ENCODE measurements around the gene ARID3C. TPM values are rescaled to one million over a fixed set of nuclear protein-coding genes. Genes with fewer than 3 reads are reported as not detected.

Gene ARID3C
- total RNA-seq, 1 donor from 2014 or later = not detected

DNA sequence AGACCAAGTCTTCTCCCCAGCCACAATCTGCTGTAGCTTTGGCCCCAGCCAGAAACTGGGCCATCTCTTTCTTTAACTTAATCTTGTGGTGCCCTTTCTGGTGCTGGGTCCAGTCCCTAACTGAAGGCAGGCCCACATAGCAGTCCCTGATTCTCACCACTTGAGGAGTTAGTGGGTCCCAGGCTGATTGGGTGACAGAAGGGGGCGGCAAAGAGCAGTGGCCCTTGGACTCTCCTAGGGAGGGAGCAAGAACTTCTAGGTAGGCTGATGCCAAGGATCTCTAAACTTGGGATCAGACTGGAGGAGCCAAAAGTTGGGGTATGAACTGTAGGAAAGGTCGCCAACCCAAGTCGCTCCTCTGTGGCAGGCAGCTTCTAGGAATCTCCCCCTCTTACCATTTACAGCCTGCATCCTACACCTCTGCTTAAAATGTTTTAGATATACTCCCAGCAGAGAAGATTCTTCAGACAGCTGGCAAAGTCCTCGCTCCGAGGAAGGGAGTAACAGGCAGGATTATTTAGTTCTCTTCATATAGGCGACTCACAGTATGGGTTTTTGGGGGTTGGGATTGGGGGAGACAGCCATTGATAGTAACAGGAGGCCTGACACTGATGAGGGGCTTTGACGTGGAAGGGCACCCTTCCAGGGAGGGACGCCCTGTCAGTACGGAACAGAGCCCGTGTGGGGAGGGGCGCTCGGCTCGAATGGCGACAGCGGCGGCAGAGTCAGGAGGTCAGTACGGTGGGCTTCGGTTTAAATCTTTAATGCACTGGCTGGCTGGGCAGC is 35.6 kb upstream of the ARID3C start:
- Histone ChIP-seq H3K27ac (ENCODE audit: low read depth, low read length) (peak overlapping the region; percentile 72), H3K4me1 (ENCODE audit: control insufficient read depth in 3 of 3, insufficient read depth in 3 of 3, low read length in 3 of 3) (peaks cover 7 to 25% (median 17%) of the 10 kb centered on the region in 3 donors), H3K27me3 (ENCODE audit: control insufficient read depth in 3 of 3, insufficient read depth in 3 of 3, low read length in 3 of 3) (no peaks in the 10 kb centered on the region), H3K9me3 (ENCODE audit: control insufficient read depth in 3 of 3, low read length in 3 of 3) (no peaks in the 10 kb centered on the region), H3K9ac (ENCODE audit: low read depth in 1 of 3, low read length in 3 of 3) (peak overlapping the region; percentile 34 to 76 (median 60)), H3K4me3 (ENCODE audit: low read length in 3 of 3) (peak overlapping the region; percentile 65 to 91 (median 89)), H3K36me3 (ENCODE audit: control insufficient read depth in 3 of 3, insufficient read depth in 3 of 3, low read length in 3 of 3) (peaks cover 18 to 35% (median 20%) of the 10 kb centered on the region in 3 donors)

DNA sequence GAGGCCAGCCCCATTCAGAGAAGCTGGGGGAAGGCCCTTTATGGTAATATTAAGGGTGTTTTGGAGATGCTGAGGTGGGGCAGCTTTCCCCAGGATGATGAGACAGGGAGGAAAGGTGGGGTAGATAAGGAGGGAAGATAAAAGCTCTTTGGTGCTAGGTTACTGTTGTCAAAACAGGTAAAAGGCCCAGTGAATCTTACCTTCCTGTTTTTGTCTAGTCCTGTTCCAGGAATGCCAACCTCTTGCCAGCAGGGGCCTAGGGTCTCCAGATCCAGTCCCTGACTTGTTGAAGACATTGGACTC is 34.4 kb upstream of the ARID3C start:
- peaks cover 7 to 25% (median 17%) of the 10 kb centered on the region in 3 donors for H3K4me1 ChIP-seq (ENCODE audit: control insufficient read depth in 3 of 3, insufficient read depth in 3 of 3, low read length in 3 of 3)
- H3K27ac ChIP-seq (ENCODE audit: low read depth, low read length) = no peak overlapping the region
- H3K36me3 ChIP-seq (ENCODE audit: control insufficient read depth in 3 of 3, insufficient read depth in 3 of 3, low read length in 3 of 3) = peaks cover 18 to 33% (median 21%) of the 10 kb centered on the region in 3 donors
- H3K9ac ChIP-seq (ENCODE audit: low read depth in 1 of 3, low read length in 3 of 3) = no peak overlapping the region
- H3K27me3 ChIP-seq (ENCODE audit: control insufficient read depth in 3 of 3, insufficient read depth in 3 of 3, low read length in 3 of 3) = no peaks in the 10 kb centered on the region
- no peaks in the 10 kb centered on the region for H3K9me3 ChIP-seq (ENCODE audit: control insufficient read depth in 3 of 3, low read length in 3 of 3)
- no peak overlapping the region for H3K4me3 ChIP-seq (ENCODE audit: low read length in 3 of 3)

DNA sequence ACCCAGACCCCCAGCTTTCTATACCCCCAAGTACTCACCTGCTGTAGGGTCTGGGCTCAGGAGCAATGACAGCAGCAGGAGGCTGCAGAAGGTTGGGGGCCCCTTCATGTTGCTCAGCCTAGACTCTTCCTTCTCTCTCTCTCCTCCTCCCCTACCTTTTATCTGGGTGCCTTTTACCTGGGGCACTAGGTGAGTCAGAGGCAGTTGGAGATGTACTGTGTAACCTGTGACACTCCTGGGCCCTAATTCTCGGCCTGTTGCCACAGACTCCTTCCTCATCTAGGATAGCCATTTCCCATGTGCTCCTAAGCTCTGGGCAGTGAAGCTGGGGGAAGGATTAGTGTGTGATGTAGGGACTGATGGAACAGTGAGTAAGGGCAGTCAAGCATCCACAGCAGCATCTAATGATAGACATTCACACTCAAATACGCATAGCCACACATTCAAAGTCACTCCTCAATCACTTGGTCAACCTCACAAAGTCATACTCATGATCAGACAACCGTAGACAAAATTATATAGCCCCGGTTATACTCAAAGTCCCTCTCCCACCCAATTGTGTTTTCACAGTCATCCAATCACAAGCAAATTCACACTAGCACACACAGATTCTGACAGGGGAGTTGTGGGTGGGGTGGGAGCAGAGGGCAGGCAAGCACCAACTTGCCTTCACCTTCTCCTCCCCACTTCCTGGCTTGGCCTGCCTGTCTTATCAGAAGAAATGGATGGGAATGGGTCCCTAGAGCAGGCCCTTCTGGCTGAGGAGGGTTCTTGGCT is 33.8 kb upstream of the ARID3C start, which contains the start of gene CCL27:
TSS of gene CCL27 (minus strand) at position 132 of the 777 bp plus-strand sequence. CDS start at position 108, 24 bp downstream.
- Histone ChIP-seq H3K4me3 (ENCODE audit: low read length in 3 of 3) (no peak within 1 kb of the TSS), H3K36me3 (ENCODE audit: control insufficient read depth in 3 of 3, insufficient read depth in 3 of 3, low read length in 3 of 3) (peaks cover 18 to 35% (median 22%) of the 10 kb centered on the region in 3 donors), H3K27me3 (ENCODE audit: control insufficient read depth in 3 of 3, insufficient read depth in 3 of 3, low read length in 3 of 3) (no peaks in the 10 kb centered on the region), H3K27ac (ENCODE audit: low read depth, low read length) (no peak within 1 kb of the TSS), H3K4me1 (ENCODE audit: control insufficient read depth in 3 of 3, insufficient read depth in 3 of 3, low read length in 3 of 3) (peaks cover 7 to 25% (median 17%) of the 10 kb centered on the region in 3 donors), H3K9ac (ENCODE audit: low read depth in 1 of 3, low read length in 3 of 3) (no peak within 1 kb of the TSS), H3K9me3 (ENCODE audit: control insufficient read depth in 3 of 3, low read length in 3 of 3) (no peaks in the 10 kb centered on the region)

DNA sequence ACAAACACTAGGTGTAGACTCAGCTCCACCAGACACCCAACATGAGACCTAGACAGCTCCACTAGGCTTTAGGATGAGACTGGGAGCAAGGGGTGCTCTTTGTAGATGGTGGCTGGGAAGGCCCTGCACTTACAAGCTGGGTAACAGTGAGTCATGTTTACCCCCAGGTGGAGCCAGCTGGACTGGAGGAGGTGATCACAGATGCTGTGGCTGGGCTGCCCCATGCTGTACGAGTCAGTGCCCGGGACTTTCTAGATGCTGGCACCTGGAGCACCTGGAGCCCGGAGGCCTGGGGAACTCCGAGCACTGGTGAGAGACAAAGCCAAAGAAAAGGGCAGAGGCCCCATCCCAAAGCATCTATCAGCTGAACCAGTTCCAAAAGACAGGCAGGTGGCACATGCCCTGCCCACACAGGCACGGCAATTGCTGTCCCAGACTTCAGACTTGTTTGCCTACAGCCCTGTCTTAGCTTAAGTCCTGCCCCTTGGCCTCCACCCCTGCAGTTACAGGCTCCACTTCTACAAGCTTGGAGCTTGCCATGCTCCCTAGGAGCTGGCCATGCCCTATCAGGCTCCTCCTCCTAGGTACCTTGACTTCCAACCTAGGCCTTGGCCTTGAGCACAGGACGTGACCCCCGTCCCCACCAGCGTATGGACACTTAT is 30.9 kb upstream of the ARID3C start:
- Histone ChIP-seq H3K27ac (ENCODE audit: low read depth, low read length) (no peak overlapping the region), H3K9me3 (ENCODE audit: control insufficient read depth in 3 of 3, low read length in 3 of 3) (no peaks in the 10 kb centered on the region), H3K36me3 (ENCODE audit: control insufficient read depth in 3 of 3, insufficient read depth in 3 of 3, low read length in 3 of 3) (peaks cover 18 to 44% (median 27%) of the 10 kb centered on the region in 3 donors), H3K27me3 (ENCODE audit: control insufficient read depth in 3 of 3, insufficient read depth in 3 of 3, low read length in 3 of 3) (no peaks in the 10 kb centered on the region), H3K4me1 (ENCODE audit: control insufficient read depth in 3 of 3, insufficient read depth in 3 of 3, low read length in 3 of 3) (peaks cover 11 to 16% (median 16%) of the 10 kb centered on the region in 3 donors), H3K4me3 (ENCODE audit: low read length in 3 of 3) (no peak overlapping the region), H3K9ac (ENCODE audit: low read depth in 1 of 3, low read length in 3 of 3) (no peak overlapping the region)

DNA sequence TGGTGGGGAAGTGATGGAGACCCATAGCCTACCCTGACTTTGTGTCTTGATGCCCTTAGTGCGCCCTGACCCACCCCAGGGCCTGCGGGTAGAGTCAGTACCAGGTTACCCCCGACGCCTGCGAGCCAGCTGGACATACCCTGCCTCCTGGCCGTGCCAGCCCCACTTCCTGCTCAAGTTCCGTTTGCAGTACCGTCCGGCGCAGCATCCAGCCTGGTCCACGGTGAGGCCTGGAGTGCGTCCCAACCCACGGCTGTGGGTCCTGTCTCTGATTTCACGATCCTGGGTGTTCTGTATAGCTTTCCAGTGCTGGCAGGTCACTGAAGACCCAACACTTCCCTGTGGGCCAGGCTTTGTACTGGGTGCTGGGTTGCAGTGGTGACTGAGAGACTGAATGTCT is 29.6 kb upstream of the ARID3C start:
- Histone ChIP-seq H3K36me3 (ENCODE audit: control insufficient read depth in 3 of 3, insufficient read depth in 3 of 3, low read length in 3 of 3) (peaks cover 18 to 44% (median 27%) of the 10 kb centered on the region in 3 donors), H3K4me3 (ENCODE audit: low read length in 3 of 3) (no peak overlapping the region)

DNA sequence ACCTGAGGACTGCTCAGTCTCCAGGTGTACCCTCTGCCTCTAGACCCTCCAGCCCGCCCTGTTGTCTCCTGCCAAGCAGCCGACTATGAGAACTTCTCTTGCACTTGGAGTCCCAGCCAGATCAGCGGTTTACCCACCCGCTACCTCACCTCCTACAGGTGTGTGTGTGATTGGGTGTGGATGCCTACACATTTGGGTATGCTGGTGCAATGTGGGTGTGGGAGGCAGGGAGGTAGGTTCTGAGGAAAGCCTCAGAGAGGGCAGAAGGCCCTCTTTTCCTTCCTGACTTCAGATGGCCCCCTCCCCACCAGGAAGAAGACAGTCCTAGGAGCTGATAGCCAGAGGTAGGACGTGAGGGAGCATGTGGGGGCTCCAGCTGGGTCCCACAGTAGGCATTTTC is 28.1 kb upstream of the ARID3C start:
- no peak overlapping the region for H3K9ac ChIP-seq (ENCODE audit: low read depth in 1 of 3, low read length in 3 of 3)
- H3K9me3 ChIP-seq (ENCODE audit: control insufficient read depth in 3 of 3, low read length in 3 of 3) = no peaks in the 10 kb centered on the region
- no peak overlapping the region for H3K4me3 ChIP-seq (ENCODE audit: low read length in 3 of 3)
- H3K27ac ChIP-seq (ENCODE audit: low read depth, low read length) = no peak overlapping the region
- H3K4me1 ChIP-seq (ENCODE audit: control insufficient read depth in 3 of 3, insufficient read depth in 3 of 3, low read length in 3 of 3) = peaks cover 30 to 37% (median 36%) of the 10 kb centered on the region in 3 donors
- H3K27me3 ChIP-seq (ENCODE audit: control insufficient read depth in 3 of 3, insufficient read depth in 3 of 3, low read length in 3 of 3) = no peaks in the 10 kb centered on the region
- H3K36me3 ChIP-seq (ENCODE audit: control insufficient read depth in 3 of 3, insufficient read depth in 3 of 3, low read length in 3 of 3) = peaks cover 18 to 40% (median 27%) of the 10 kb centered on the region in 3 donors

More for the DNA sequence above, 29.6 kb upstream of the ARID3C start:
- Histone ChIP-seq H3K27me3 (ENCODE audit: control insufficient read depth in 3 of 3, insufficient read depth in 3 of 3, low read length in 3 of 3) (no peaks in the 10 kb centered on the region), H3K9ac (ENCODE audit: low read depth in 1 of 3, low read length in 3 of 3) (no peak overlapping the region), H3K4me1 (ENCODE audit: control insufficient read depth in 3 of 3, insufficient read depth in 3 of 3, low read length in 3 of 3) (peaks cover 18 to 23% (median 22%) of the 10 kb centered on the region in 3 donors), H3K27ac (ENCODE audit: low read depth, low read length) (no peak overlapping the region), H3K9me3 (ENCODE audit: control insufficient read depth in 3 of 3, low read length in 3 of 3) (no peaks in the 10 kb centered on the region)

DNA sequence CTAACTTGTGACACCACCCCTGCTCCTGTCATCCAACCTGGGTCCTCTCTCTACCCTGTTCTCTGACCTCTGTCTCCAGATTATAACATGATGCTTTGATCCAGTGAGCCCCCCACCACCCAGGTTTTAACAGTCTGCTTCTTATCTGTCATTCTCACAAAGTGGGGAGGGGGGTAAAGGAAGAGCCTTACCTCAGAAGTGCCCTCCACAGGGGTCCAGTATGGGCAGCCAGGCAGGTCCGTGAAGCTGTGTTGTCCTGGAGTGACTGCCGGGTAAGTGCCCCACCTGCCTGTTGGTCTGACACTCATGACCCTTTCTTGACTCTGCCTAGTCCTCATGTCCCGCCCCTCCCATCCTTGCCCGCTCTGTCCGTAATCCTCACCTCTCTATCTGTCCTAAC is 26.5 kb upstream of the ARID3C start:
- Histone ChIP-seq H3K4me3 (ENCODE audit: low read length in 3 of 3) (no peak overlapping the region), H3K27ac (ENCODE audit: low read depth, low read length) (no peak overlapping the region), H3K36me3 (ENCODE audit: control insufficient read depth in 3 of 3, insufficient read depth in 3 of 3, low read length in 3 of 3) (peaks cover 7 to 25% (median 23%) of the 10 kb centered on the region in 3 donors), H3K4me1 (ENCODE audit: control insufficient read depth in 3 of 3, insufficient read depth in 3 of 3, low read length in 3 of 3) (peaks cover 38 to 49% (median 47%) of the 10 kb centered on the region in 3 donors), H3K9ac (ENCODE audit: low read depth in 1 of 3, low read length in 3 of 3) (peak overlapping the region in 1 of 3 donors; percentile 33), H3K27me3 (ENCODE audit: control insufficient read depth in 3 of 3, insufficient read depth in 3 of 3, low read length in 3 of 3) (no peaks in the 10 kb centered on the region), H3K9me3 (ENCODE audit: control insufficient read depth in 3 of 3, low read length in 3 of 3) (no peaks in the 10 kb centered on the region)

DNA sequence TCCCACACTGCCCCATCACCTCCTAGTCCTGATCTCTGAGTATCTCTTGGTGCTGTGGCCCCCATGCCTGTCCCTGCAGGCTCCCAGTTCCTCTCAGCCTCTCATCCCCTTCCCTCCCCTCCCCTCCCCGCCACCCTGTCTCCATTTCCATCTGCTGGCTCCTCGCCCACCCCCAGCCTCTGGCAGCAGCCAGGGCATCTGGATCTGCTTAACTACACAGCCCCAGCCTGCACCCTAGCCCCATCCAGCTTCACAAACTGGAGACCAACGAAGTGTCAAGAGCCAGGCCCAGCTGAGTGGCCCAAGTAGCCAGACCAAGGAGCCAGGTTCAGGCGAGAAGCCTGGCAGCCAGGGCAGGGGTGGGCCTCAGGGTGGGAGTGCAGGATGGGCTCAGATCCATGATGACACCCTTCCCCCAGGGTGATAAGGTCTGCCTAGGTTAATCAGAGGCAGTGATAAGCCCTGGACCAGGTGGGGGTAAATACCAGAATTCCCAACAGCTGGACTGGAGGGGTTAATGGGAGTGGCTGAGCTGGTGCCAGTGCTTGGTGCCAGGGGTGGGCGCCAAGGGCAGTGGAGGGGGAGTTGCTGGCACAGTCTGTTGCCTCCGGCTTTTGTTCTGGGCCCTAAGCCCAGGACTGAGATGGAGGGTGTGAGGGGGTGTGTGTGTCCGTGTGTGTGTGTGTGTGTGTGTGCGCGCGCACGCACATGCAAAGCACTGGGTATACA is 25.6 kb upstream of the ARID3C start:
- H3K9me3 ChIP-seq (ENCODE audit: control insufficient read depth in 3 of 3, low read length in 3 of 3) = no peaks in the 10 kb centered on the region
- peaks cover 5 to 23% (median 20%) of the 10 kb centered on the region in 3 donors for H3K36me3 ChIP-seq (ENCODE audit: control insufficient read depth in 3 of 3, insufficient read depth in 3 of 3, low read length in 3 of 3)
- H3K27me3 ChIP-seq (ENCODE audit: control insufficient read depth in 3 of 3, insufficient read depth in 3 of 3, low read length in 3 of 3) = no peaks in the 10 kb centered on the region
- peak overlapping the region; percentile 72 for H3K27ac ChIP-seq (ENCODE audit: low read depth, low read length)
- peak overlapping the region in 2 of 3 donors; percentile 7 to 9 for H3K4me3 ChIP-seq (ENCODE audit: low read length in 3 of 3)
- peaks cover 38 to 49% (median 47%) of the 10 kb centered on the region in 3 donors for H3K4me1 ChIP-seq (ENCODE audit: control insufficient read depth in 3 of 3, insufficient read depth in 3 of 3, low read length in 3 of 3)
- peak overlapping the region in 1 of 3 donors; percentile 54 for H3K9ac ChIP-seq (ENCODE audit: low read depth in 1 of 3, low read length in 3 of 3)
